D721Med (cell line): Measurements from ENCODE around the gene KRT20.

ENCODE experiments used
- DNase-seq: peaks from one replicate; pipeline ENCODE4 v3.0.0; 2011; ENCODE audit warnings: low spot score; ENCODE audit not compliant: insufficient read length
- FAIRE-seq: peaks from 2 replicates; lab custom pipeline; 2011; peaks lifted over from hg19 to GRCh38; lab: Jason Lieb, UNC
- CTCF ChIP-seq: IDR thresholded peaks from 2 replicates; pipeline ENCODE4 v1.5.1; 2012; ENCODE audit warnings: mild to moderate bottlenecking, control low read depth; ENCODE audit not compliant: insufficient read depth; ENCODE audit errors: missing control alignments

Gene KRT20

GRCh38 chr17:40844671-40845107, 40.4 kb downstream of the KRT20 start:
- FAIRE-seq (no peak), DNase-seq (no peak)

GRCh38 chr17:40843242-40843641, 41.8 kb downstream of the KRT20 start:
- no peak for DNase-seq
- FAIRE-seq, result no peak
- TF ChIP-seq CTCF, result no peak

More at GRCh38 chr17:40844671-40845107, 40.4 kb downstream of the KRT20 start:
- TF ChIP-seq CTCF, result no peak

- no peak for FAIRE-seq
- no peak for TF ChIP-seq CTCF
- no peak for DNase-seq
These were observed 43.8 kb downstream of the KRT20 start for GRCh38 chr17:40841246-40841645.

GRCh38 chr17:40839194-40839593, 45.8 kb downstream of the KRT20 start:
- TF ChIP-seq CTCF, result no peak
- DNase-seq, result no peak
- FAIRE-seq, result no peak

- DNase-seq (no peak), FAIRE-seq (no peak)
- TF ChIP-seq CTCF, result no peak
These were observed 49.0 kb downstream of the KRT20 start for GRCh38 chr17:40836020-40836419.

- DNase-seq (no peak), FAIRE-seq (no peak)
- no peak for TF ChIP-seq CTCF
These were observed 51.2 kb downstream of the KRT20 start for GRCh38 chr17:40833882-40834281.

- no peak for DNase-seq
- TF ChIP-seq CTCF, result no peak
- FAIRE-seq, result no peak
These were observed 52.2 kb downstream of the KRT20 start for GRCh38 chr17:40832840-40833239.
